NCI-H1436 (cell line): ENCODE measurements around the gene NPVF.

Source experiments
- DNase-seq: peaks from one replicate; lab custom pipeline; 2025; lab: John Stamatoyannopoulos, UW

Gene NPVF, protein sequence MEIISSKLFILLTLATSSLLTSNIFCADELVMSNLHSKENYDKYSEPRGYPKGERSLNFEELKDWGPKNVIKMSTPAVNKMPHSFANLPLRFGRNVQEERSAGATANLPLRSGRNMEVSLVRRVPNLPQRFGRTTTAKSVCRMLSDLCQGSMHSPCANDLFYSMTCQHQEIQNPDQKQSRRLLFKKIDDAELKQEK

DNA sequence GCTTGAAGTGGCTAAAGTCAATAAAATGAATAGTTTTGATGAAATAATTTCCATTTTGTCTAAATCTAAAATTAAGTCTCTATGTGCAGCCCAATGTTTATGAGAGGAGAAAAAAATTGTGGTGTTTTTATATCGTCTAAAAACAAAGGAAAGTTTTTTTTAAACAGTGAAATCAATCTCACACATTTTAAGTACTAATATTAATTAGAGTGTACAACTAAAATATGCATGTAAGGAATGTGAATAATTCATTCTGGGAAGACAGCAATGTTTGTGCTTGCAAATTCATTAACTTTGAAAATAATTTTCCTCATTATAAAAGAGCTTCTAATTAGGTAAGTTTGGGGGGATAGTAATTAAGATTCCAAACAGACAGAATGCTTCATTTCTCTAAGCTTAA, at the start of gene NPVF:
TSS of gene NPVF (minus strand) at position 101 of the 400 bp plus-strand sequence. CDS start at position 54, 47 bp downstream.
- no peak for DNase-seq

DNA sequence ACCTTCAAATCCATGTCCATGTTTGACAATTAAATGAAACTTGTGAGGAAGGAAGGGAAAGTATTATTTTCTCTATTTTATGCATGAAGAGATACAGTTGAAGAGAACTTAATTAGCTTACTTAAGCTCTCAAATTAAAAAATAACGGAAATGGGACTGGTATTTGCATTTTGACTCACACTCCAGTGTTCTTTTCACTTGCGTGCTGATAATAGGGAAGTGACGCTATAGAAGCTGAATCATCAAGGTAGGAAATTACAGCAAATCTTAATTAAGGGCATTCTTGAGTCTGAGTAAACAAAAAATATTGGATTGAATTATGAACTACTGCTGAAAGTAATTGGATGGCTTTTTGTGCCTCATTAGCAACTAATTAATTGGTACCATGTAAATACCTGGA, 44.0 kb upstream of the NPVF start:
- DNase-seq = no peak

DNA sequence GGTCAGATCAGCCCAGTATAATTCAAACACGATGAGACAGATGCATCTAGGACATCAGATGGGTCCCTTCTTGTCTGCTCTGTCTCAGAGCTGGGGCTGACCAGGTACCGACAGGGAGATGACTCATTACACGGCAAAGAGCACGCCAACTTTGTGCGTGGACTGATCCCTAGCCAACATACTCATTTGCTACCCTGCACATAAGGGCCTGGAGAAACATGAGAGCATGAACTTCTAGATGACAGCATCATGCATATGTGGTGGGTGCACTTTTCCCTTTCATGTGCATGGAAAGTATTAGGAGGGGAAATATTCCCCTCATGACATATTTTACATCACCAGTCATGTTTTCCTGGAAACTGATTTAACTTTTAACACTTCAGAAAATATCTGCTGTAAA, 35.1 kb upstream of the NPVF start:
- no peak for DNase-seq

DNA sequence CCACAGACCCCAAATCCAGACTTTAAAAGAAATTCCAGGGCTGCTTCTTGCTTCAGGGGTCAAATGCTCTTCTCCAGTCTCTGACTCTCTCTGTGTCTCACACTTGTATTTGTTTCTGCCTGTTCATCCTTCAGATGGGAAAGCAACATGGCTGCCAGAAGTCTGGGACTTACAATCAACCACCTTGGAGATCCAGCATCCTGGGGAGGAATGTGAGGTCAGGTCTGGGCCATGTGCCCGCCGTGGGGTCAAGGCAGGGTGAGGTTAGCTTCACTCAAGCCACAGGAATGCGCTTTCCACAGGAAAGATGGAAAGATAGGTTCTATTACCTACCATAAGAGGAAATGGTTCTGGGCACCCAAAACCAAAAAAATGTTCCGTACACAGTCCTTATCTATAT, 34.3 kb upstream of the NPVF start:
- DNase-seq = no peak

DNA sequence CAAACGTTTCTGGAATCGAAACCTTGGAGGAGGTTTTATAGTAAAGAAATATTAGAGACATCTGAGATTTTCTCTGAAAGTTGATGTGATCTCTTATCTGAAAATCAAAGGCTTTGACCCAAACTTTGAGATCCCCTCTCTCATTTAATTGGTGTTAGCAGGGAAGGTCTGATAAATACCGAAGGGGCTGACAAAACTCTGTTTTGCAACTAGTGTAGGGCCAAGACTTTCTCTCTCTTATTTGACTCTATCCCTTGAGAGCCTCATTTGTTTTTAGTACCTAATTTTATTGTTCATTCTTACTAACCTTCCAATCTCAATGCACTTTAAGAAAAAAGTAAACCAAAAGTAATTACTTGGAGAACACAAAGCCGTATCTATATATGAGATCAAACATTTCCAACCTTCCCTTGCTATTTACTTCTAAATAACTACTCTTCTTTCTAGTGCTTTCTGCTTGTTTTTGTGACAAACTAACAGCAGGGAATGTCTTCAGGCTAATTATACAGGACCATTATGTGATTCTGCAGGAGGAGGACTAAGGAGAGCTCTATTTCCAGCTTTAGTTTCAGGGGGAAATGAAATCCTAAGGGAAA, 33.4 kb upstream of the NPVF start:
- DNase-seq = no peak

DNA sequence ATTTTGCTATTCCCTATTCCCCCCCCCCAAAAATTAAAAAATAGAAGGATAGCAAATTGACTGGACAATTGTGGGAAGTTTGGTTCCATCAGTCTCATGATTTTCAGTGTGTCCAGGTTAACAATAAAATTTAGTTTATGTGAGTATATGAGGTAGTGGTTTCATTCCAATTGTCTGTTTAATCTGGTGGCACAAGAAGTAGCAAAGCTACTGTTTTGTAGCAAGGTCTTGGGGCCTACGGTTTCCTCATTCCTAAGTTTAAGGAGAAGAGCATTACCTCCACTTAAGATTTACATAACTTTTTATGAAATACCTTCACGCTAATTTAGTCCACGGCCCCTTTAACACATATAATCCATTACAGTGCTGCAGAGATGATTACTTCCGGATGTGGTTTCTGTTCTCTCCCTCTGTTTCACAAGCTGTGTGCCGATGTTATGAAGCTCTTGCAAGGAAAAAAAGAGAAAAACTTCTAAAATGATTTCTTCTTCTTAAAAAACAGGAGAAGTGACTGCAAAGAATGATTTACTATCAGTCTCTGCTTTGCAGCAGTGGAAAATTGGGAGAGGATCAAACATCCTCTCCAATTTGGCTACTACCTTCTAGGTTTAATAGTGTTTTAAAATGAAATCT, 32.7 kb upstream of the NPVF start:
- DNase-seq = peak; percentile 10

DNA sequence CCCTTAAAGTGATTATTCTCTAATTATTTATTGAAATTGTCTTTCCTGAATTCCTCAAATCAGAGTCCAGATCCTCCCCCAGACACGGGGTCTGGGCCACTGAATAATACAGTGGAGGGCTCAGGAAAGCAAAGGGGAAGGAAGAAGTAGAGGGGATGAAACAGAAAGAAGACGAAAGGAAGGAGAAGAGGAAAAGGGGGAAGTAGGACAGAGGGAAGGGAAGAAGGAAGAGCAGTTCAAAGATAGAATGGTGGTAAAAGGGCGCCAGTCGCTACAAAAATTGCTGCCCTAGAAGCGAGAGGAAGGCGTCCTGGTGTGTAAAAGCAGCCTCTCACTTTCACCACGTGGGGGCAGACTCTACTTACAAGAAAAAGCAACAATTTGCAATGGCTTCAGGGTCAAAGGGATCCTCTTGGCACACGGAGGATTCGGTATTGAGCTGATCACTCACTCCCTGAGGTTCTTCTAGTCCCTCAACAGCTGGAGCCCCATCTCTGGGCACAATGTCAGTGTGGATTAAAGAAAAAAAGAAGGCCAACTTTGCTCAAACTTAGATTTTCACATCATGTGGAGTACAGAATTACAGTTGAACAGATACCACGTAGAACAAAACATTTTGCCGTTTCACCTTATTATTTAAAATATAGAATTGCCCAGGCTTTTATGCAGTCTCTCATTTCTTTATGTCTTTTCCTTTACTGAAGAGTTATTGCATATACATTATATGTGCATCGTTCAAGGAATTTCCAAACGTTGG, 31.4 kb upstream of the NPVF start:
- DNase-seq = peak; percentile 86

DNA sequence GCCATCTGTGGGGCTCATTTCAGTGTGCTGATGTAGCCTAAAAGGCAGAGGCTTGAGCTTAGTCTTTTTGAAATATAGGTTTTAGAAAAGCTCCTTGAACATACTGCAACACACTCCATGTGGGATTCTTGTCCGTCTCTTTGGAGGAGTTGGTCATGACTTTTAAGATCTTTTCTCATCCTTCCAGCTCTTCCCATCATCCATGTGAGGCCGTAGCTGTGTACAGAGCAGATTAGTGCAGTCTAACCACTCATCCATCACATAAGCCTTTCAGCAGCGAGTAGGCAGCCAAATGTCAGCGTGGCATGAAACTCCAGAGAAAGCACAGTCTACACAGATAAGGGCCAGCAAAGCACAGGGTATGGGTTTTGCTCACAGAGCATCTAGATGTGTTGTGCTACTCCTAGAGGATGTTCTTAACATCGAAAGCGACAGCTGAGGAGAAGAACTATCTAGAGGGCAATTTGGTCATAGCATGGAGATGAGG, 28.1 kb upstream of the NPVF start:
- no peak for DNase-seq

DNA sequence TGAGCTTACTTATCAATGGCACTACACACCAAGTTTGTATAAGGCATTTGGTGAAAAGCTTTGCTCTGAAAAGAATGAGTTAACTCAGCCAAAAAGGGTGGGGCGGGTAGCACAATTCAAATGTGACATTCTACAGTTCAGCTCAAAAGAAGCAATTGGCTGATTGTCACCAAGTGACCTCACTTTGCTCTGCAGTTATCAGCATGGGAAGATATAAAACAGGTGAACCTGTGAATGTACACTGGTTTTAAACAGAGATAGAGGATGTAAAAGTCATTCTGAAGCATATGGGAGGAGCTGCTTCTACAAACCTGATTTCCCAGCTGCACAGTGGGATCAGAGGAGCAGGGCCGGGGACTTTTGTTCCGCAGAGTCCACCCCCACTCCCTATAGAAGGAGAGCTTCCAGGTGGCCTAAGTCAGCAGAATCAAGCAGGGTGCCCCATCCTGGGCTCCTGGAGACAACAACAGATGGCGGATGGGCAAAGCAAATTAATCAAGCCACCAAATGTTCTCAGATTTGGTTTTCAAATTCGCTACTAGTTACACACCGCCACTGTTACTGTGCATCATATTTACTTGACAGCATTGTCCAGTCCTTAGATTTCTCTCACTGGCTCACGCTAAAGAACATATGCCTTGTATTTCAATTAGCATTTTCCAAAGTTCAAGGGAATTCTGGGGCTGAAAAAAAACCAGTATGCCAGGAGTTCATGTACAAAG, 27.5 kb upstream of the NPVF start:
- no peak for DNase-seq

DNA sequence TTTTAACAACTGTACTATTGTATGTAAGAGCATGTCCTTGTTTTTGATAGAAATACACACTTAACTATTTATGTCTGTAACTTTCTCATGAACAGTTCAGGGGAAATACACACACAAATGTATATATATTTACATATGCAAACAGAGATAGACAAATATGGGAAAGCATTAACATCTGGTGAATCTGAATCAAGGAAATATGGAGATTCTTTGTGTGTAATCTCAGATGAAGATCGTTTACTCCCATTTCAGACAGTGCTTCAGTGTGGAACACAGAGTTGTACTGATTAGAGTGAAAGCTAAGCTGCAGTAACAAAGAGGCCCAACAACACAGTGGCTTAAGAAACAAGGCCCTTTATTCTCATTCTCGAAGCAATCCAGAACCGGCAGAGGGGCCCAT, 26.3 kb upstream of the NPVF start:
- DNase-seq = no peak

DNA sequence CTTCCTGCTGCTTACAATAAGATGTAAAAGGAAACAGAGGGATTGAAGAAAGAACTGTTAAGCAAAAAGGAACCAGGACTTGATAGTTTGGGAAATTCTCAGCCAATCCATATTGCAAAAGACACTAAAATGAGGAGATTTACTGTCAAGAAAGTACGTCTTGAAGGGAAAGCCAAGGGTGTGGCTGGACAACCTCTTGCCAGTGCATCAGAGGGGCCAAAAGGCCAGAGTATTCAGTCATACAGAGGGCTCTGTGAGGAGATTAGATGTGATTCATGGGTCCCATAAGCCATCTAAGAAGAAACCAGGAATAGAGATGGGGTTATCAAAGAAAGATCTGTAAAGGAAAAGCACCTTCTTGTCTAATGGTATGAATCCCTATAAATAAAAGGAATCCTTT, 25.4 kb upstream of the NPVF start:
- no peak for DNase-seq

DNA sequence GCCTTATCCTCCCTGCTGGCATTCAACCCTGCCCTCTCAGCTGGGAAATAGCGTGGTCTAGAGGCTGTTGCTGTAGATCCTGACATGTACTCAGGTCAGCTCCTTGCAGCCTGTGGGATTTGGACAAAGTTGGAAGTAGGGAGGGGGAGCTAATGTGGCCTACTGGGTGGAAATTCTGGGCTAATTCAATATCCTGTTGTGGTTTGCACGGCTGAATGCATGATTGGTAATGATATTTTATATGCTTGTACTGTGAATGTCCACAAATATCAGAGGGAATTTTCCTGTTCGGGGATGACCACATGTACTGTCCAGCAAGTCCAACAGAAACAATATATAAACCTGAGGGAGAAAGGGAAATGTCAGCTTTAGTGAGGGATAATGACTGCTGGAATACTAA, 22.1 kb upstream of the NPVF start:
- no peak for DNase-seq

DNA sequence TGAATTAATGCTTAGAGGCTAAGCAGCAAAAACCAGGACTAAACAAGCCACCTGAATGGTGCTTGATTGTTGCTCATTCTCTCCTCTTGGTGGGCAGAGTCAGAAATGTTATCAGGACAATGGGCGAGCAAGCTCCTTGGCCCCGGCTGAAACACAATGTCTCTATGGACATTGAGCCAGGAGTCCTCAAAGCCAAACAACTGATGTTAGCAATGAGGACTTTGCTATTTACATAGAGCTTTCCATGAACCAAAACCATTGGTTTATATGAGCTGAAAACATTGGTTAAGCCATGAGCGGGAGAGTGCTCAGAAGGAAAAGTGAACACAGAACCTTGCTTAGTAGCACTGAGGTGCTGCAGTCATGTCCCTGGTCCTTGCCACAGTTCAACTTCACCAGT, 21.5 kb upstream of the NPVF start:
- no peak for DNase-seq

DNA sequence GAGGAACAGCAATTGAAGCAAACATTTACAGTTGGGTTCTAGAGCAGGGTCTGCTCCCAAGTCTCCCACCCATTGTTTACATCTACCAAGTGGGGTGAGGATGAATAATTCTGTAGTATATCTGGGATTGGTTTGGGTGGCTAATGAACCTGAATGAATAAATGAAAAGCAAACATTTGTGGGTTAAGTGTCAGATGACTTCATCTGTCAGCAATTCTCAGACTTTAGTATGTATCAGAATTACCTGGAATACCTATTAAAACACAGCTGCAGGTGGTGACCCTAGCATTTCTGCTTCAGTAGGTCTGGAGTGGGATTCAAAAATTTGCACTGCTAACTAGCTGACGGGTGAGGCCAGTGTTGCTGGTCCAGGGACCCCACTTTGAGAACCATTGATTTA, 18.0 kb upstream of the NPVF start:
- no peak for DNase-seq

DNA sequence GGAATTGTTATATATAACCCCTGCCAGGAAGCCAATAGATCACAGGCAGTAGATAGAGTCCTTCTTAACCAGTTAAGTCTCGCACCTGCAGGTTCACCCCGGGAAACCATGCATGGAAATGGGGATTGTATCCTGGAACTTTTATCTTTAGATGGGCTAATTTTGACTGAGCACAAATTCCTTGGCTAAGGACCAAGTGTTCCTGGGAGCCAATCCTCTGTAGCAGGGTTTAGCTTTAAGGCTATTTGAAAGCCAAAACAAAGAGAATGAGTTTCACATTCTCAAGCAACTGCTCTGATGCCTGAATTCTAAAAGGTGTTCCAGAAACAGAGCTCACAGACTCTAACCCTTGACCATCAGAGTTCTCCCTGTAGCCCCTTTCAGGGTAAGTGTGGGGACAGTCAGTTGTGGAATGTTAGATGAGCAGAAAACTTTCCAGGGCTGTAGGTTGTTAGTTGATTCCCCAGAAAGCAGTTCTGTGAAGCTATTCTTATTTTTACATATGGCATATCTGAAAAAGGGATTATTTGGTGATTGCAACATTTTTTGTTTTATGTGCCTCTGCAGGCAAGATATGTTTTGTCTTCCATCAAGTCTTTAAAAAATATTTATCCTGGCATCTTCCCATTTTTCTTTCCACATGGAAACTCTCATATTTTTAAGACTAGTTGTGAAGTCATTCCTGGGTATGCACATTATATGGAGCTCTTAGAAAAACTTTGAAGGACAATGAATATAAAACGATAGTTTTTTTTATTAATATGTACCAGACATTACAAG, 16.2 kb upstream of the NPVF start:
- DNase-seq = no peak

DNA sequence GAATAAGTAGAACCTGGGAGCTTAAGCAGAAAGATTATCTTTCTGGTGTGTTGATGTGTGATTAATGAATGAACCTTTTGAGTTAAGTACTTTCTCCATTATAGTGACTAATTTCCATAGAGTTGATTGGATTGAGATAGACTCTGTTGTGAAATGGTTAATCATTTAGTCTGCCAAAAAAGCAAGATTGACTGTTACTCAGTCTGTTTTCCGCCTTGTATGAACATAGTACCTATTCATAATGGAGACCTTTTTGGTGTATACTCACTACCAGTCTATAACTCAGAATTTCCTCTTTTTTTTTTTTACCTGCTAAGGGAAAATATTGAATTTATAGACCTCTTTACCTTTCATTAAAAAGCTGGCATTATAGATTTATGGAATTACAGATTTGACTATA, 14.4 kb upstream of the NPVF start:
- DNase-seq = no peak

DNA sequence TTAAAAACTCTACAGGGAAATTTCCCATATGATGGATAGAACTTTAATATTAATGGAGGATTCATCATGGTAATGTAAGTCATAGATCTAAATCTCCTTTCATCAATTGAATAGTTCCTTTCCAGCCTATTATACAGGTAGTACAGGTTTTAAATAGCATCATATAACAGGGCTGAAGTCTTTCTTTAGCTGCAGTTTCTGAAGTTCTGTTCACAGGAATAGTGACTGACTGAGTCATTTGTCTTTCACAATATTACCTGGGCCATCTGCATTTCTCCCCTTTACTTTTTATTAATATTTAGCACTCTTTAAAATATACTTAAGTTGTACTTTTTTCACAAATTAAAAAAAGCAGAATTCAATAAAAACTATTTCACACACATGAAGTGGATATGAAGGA, 12.6 kb upstream of the NPVF start:
- DNase-seq = no peak

DNA sequence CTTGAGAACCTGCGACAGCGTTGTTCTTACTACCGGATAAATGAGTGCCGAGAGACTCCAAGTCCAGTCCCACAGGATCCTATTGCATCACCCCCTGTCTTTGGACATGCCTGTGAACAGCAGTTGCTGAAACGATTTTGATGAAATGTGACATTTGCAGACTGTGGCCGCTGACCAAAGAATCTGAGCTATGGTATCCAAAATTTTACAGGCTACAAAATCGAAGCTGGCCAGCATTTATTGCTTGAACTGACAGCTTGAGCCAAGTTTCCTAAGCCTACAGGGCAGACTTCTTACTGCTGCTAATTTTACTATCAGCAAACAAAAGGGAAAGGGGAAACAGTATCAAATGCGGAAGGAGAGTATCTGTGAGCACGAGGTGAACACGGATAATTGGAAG, 12.1 kb upstream of the NPVF start:
- no peak for DNase-seq

DNA sequence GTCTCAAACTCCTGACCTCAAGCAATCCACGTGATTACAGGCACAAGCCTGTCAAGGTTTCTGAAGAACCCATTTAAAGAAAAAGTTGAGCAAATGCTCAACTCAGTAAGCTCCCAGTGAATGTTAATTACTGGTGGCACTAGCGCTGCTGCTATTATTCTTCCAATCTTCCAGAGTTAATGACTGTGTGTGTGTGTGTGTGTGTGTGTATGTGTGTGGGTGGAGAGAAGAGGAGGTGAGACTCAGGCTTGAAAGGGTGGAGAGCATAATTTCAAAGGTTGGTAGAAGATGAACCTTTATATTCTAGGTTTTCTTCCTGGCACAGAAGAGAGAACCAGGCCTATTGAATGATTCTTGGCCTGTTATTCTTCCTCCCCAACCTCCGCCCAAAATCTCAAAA, 11.6 kb upstream of the NPVF start:
- DNase-seq = no peak

DNA sequence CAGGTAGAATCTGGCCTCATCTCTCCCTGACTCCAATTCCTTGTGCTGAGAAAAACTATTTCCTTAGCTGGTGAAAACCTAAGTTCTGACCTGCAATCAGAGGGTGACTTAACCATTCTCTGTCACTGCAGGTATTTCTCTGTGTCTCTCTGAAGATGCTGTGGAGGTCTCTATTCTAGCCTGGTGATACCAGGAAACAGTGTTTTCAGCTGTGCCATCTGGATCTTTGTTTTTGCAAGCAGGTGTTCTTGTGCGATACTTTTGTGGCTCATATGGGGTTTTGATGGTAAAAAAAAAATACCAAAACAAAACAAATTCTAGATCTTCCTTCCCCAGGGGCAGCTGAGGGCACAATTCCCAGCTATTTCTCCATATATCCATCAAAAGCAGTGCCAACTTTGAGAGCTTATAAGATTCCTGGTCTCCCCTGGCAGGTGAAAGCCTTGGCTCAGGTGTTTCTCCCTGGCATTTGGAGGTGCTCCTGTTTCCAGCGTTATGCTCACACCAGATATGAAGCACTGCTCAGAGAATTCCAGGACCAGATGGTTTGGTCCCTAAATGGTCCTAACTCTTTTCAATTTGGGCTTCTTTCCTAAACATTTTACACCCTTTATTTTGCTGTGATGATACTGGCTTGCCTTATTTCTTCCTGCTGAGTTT, 9.9 kb upstream of the NPVF start:
- DNase-seq = no peak

DNA sequence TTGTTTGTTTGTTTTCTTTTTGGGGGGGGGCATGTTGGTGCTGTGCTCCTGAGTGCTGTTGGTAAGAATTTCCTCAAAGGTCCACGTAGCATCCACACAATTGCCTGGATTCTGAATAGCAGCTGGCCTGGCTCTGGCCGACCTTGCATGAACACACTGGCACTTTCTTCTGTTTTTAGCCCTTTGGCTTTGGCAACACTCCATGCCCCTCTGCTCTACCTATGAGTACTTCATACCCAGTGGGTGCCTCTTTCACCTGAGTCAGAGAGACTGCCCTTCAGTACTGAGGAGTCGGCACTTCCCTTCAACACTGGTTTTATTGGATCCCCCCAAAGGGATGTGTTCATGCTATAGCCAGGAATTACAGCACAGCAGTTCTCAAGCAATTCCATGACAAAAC, 7.2 kb upstream of the NPVF start:
- no peak for DNase-seq
